ENCODE results near the gene NR2F6. TPM values are rescaled to one million over a fixed set of nuclear protein-coding genes. Genes with fewer than 3 reads are reported as not detected.

The NR2F6 gene
- total RNA-seq, 1 donor from 2014 or later, result 122 TPM

DNA sequence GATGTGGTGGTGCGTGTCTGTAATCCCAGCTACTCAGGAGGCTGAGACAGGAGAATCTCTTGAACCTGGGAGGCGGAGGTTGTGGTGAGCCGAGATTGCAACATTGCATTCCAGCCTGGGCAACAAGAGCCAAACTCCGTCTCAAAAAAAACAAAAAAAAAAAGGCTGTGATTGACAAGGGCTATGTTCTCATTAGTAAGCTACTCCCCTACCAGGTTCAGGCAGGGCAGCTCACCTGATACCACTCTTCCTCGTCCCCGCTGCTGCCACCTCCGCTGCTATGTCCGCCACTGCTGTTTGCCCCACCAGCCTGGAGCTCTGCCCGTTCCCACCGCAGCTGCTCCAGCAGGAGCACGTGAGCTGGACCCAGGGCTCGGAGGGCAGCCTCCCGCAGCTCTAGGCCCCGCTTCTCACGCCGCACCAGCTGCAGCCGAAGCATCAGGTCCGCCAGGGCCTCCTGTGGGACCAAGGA is 9.5 kb upstream of the NR2F6 start:
- no peak for DNase-seq (ENCODE audit: low read depth)
- no peak overlapping the region for H3K4me3 ChIP-seq (ENCODE audit: low read depth, low read length)
- TF ChIP-seq, protein P1, sequence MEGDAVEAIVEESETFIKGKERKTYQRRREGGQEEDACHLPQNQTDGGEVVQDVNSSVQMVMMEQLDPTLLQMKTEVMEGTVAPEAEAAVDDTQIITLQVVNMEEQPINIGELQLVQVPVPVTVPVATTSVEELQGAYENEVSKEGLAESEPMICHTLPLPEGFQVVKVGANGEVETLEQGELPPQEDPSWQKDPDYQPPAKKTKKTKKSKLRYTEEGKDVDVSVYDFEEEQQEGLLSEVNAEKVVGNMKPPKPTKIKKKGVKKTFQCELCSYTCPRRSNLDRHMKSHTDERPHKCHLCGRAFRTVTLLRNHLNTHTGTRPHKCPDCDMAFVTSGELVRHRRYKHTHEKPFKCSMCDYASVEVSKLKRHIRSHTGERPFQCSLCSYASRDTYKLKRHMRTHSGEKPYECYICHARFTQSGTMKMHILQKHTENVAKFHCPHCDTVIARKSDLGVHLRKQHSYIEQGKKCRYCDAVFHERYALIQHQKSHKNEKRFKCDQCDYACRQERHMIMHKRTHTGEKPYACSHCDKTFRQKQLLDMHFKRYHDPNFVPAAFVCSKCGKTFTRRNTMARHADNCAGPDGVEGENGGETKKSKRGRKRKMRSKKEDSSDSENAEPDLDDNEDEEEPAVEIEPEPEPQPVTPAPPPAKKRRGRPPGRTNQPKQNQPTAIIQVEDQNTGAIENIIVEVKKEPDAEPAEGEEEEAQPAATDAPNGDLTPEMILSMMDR (conservative IDR thresholded peaks at IDR 0.05; ENCODE audit: low read depth, low read length), result no peak

DNA sequence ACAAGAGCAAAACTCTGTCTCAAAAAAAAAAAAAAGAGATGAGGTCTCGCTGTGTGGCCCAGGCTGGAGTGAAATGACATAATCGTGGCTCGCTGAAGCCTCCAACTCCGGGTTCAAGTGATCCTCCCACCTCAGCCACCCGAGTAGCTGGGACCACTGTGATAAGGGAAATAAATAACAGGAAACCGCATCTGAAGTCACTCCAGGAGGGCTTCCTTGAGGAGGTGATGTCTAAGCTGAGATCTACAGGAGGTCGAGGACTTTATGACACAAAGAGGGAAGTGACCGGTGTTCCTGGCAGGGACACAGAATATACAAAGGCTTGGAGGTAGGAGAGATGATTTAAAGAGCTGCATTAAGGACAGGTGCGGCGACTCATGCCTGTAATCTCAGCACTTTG is 8.9 kb upstream of the NR2F6 start:
- TF ChIP-seq, protein P1 (conservative IDR thresholded peaks at IDR 0.05; ENCODE audit: low read depth, low read length), result no peak
- no peak for DNase-seq (ENCODE audit: low read depth)

DNA sequence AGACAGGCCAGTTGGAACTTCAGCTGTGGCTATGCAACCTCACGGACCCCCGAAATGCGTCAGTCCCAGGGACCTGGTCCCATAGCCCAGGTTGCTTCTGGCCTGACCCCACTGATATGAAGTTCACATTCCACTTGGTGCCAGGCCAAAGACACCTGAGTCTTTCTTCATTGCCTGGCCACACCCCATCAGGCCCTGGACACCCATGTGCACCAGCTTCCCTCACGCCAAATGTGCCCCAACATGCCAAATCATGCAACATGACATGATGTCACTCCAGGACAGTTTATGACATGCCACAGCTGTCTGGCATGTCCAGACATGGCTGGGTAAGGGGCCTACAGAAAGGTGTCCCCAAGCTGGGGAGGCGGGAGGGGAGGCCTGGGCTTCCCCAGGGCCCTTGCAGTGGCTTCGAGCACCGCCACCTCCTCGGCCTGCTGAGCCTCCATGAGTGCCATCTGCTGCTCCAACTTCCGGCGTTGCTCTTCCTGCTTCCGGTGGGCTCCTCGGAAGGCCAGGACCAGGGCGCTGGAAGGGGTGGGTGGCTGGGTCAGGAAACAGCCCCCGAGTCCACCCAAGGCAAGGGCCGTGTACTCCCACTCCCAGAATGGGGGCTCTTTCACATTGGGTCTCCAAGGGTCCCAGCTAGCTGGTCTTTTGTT is 4.3 kb upstream of the NR2F6 start:
- TF ChIP-seq, protein P1 (conservative IDR thresholded peaks at IDR 0.05; ENCODE audit: low read depth, low read length), result no peak
- no peak overlapping the region for H3K4me3 ChIP-seq (ENCODE audit: low read depth, low read length)
- no peak for DNase-seq (ENCODE audit: low read depth)

More for the DNA sequence above, 8.9 kb upstream of the NR2F6 start:
- no peak overlapping the region for H3K4me3 ChIP-seq (ENCODE audit: low read depth, low read length)

DNA sequence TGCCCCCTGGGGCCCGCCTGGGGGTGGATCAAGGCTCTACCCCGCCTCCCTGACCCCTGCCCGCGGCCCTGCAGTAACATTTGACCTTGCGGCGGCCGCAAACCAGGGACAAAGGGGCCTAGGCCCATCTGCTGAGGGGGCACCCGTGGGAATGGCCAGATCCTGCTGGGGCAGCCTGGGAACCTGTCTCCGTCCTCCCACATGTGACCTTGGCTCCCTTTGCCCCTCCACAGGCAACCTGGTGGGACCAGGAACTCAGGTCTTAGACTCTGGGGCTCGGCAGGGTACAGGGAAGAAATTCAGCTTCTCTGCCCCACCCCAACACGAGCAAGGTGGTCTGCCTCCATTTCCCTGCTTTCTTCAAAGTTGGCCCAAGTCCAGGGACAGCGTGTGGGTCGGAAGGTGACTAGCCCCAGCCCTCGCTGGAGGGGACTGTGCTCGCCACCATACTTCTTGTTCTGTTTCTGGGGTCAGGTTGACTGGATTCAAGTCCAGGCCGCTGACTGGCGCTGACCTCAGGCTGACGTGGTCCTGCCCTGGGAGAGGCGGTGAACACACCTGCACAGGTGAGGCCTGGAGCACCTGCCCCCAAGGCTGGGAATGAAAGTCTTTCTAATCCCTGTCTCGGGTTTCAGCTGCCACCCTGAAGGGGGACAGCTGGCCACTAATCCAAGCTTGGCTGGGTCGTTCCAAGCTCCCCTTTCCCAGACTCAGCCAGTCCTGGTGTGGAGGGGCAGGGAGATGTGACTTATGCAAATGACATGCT is 2.5 kb upstream of the NR2F6 start:
- no peak for DNase-seq (ENCODE audit: low read depth)
- TF ChIP-seq, protein P1 (conservative IDR thresholded peaks at IDR 0.05; ENCODE audit: low read depth, low read length), result no peak
- H3K4me3 ChIP-seq (ENCODE audit: low read depth, low read length), result no peak overlapping the region

DNA sequence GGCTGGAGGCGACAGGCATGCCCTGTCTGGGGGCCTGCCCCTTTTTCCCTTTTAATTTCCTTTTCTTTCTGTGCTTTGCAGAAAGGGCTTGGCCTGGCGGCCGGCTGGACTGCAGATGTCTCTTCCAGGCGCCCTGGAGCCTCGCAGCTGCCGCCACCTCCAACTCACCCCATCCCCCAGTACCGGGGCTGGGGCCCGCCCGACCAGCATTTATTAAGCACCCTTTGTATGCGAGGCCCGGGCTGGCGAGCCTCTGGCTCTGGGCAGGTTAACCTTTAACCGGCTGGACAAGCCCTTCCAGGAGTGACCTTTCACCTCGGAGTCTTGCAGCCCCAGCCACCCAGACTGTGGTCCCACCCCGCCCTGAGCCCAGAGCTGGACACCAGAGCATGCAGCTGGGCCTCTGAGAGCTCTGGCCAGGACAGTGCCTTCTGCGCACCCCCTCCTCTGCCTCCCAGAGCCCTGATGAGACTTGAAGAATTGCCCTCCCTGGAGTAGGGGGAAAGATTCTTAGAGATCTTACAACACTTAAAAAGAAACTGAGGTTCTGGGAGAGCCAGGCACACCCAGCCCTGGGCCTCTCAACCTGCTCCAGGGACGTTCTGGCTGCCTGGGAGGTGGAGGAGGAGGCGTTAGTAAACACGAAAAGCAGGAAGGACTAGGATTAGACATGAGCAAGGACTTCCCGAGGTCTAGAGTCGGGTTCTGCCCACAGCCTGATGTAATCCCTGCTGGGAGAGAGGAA is 1.1 kb upstream of the NR2F6 start:
- peak overlapping the region; percentile 54 for H3K4me3 ChIP-seq (ENCODE audit: low read depth, low read length)
- TF ChIP-seq, protein P1 (conservative IDR thresholded peaks at IDR 0.05; ENCODE audit: low read depth, low read length), result no peak
- no peak for DNase-seq (ENCODE audit: low read depth)

DNA sequence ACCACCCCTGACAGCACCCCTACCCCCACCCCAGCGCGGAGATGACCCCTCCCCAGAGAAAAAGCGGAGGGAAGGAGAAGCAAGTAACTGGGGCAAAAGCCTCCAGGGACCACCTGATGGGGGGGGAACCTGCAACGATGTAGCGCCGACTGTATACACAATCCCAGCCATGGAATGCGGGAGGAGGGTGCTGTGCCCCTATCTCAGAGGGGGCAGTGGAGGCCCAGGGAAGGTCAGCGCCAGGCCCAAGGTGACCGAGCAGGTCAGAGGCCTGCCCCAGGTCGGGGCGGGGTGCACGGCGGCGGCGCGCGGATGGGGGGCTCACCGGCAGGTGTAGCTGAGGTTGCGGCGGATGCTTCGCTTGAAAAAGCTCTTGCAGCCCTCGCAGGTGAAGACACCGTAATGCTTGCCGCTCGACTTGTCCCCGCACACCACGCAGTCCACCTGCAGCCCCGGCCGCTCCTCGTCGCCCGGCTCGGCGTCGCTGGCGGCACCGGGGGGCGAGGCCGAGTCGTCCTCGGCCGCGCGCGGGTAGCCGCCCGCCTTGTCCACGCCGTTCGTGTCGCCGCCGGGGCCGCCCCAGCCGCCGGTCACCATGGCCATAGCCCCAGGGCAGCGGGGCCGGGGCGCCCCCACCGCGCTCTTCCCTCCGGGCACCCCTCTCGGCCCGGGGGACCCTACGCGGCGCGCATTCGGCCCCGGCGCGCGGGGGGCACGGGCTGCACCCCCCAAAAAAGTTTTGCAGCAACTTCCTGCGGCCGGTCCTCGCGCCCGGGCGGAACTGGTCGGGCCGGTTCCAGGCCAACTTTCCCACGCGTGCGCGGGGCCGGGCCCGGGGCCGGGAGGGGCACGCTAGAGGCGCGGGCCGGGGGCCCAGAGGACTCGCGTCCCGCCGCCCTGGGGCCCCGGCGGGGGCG is 843 bp downstream of the NR2F6 start:
- DNase-seq (ENCODE audit: low read depth), result no peak
- H3K4me3 ChIP-seq (ENCODE audit: low read depth, low read length), result peak overlapping the region; percentile 73
- TF ChIP-seq, protein P1 (conservative IDR thresholded peaks at IDR 0.05; ENCODE audit: low read depth, low read length), result no peak
